ENCODE data around the gene SLC36A3.

The SLC36A3 gene

GRCh38 chr5:151254556-151254955 is 49.0 kb downstream of the SLC36A3 start:
- Histone ChIP-seq H3K27me3 (ENCODE audit: insufficient read depth, low read depth, severe bottlenecking) (no peaks in the 10 kb centered on the region), H3K27ac (no peak overlapping the region), H3K36me3 (no peaks in the 10 kb centered on the region), H3K9me3 (ENCODE audit: severe bottlenecking) (no peaks in the 10 kb centered on the region), H3K4me3 (ENCODE audit: low read depth, low read length) (no peak overlapping the region)
- no peak for DNase-seq
- TF ChIP-seq CTCF (IDR thresholded peaks at IDR 0.05; ENCODE audit: low read depth, low read length), result no peak

GRCh38 chr5:151253605-151253950 is 50.0 kb downstream of the SLC36A3 start:
- TF ChIP-seq CTCF (IDR thresholded peaks at IDR 0.05; ENCODE audit: low read depth, low read length), result no peak
- Histone ChIP-seq H3K4me3 (ENCODE audit: low read depth, low read length) (peak overlapping the region; percentile 67), H3K27me3 (ENCODE audit: insufficient read depth, low read depth, severe bottlenecking) (no peaks in the 10 kb centered on the region), H3K36me3 (no peaks in the 10 kb centered on the region), H3K9me3 (ENCODE audit: severe bottlenecking) (no peaks in the 10 kb centered on the region), H3K27ac (no peak overlapping the region)
- DNase-seq, result peak; percentile 15

GRCh38 chr5:151252762-151253604 is 50.6 kb downstream of the SLC36A3 start, which contains the start of gene GM2A:
TSS of gene GM2A (plus strand) at chr5:151253185. CDS start at chr5:151253217, 32 bp downstream.
- peak within 1 kb of the TSS; percentile 67 for H3K4me3 ChIP-seq (ENCODE audit: low read depth, low read length)
- H3K36me3 ChIP-seq, result no peaks in the 10 kb centered on the region
- no peak within 1 kb of the TSS for H3K27ac ChIP-seq
- no peaks in the 10 kb centered on the region for H3K9me3 ChIP-seq (ENCODE audit: severe bottlenecking)
- peak; percentile 99 for DNase-seq
- no peaks in the 10 kb centered on the region for H3K27me3 ChIP-seq (ENCODE audit: insufficient read depth, low read depth, severe bottlenecking)
- TF ChIP-seq CTCF (IDR thresholded peaks at IDR 0.05; ENCODE audit: low read depth, low read length), result no peak

- Histone ChIP-seq H3K36me3 (no peaks in the 10 kb centered on the region), H3K9me3 (ENCODE audit: severe bottlenecking) (no peaks in the 10 kb centered on the region), H3K4me3 (ENCODE audit: low read depth, low read length) (no peak overlapping the region), H3K27ac (no peak overlapping the region), H3K27me3 (ENCODE audit: insufficient read depth, low read depth, severe bottlenecking) (no peaks in the 10 kb centered on the region)
- no peak for TF ChIP-seq CTCF (IDR thresholded peaks at IDR 0.05; ENCODE audit: low read depth, low read length)
- DNase-seq, result no peak
Measured at GRCh38 chr5:151251621-151252020, 51.9 kb downstream of the SLC36A3 start.

GRCh38 chr5:151251001-151251551 is 52.5 kb downstream of the SLC36A3 start:
- no peak for TF ChIP-seq CTCF (IDR thresholded peaks at IDR 0.05; ENCODE audit: low read depth, low read length)
- DNase-seq, result no peak
- Histone ChIP-seq H3K9me3 (ENCODE audit: severe bottlenecking) (no peaks in the 10 kb centered on the region), H3K27ac (no peak overlapping the region), H3K36me3 (no peaks in the 10 kb centered on the region), H3K4me3 (ENCODE audit: low read depth, low read length) (no peak overlapping the region), H3K27me3 (ENCODE audit: insufficient read depth, low read depth, severe bottlenecking) (no peaks in the 10 kb centered on the region)
